NCI-H748 (cell line): ENCODE data around the gene PCYT1B.
"Not testable (repeated sequence)": the region's sequence is repeated elsewhere in the genome, so short reads cannot be mapped to it uniquely, and the experiment has no call there.

ENCODE experiments used
- DNase-seq: peaks from one replicate; lab custom pipeline; 2025; ENCODE audit not compliant: unreplicated experiment; lab: John Stamatoyannopoulos, UW

PCYT1B gene

GRCh38 chrX:24646745-24647182 is 383 bp downstream of the PCYT1B start:
- peak; percentile 78 for DNase-seq

- DNase-seq = no peak
Measured at GRCh38 chrX:24646006-24646405, 1.1 kb downstream of the PCYT1B start.

GRCh38 chrX:24643116-24643515 is 4.0 kb downstream of the PCYT1B start:
- DNase-seq = no peak

- DNase-seq = no peak
Measured at GRCh38 chrX:24629701-24630100, 17.4 kb downstream of the PCYT1B start.

- DNase-seq = peak; percentile 52
Measured at GRCh38 chrX:24619647-24620046, 27.5 kb downstream of the PCYT1B start.

GRCh38 chrX:24610516-24610915 is 36.6 kb downstream of the PCYT1B start:
- no peak for DNase-seq

GRCh38 chrX:24607616-24608015 is 39.5 kb downstream of the PCYT1B start:
- no peak for DNase-seq

GRCh38 chrX:24605941-24606340 is 41.2 kb downstream of the PCYT1B start:
- not testable (repeated sequence) for DNase-seq

GRCh38 chrX:24603191-24603590 is 44.0 kb downstream of the PCYT1B start:
- DNase-seq = no peak

GRCh38 chrX:24601858-24602257 is 45.3 kb downstream of the PCYT1B start:
- no peak for DNase-seq

- no peak for DNase-seq
Measured at GRCh38 chrX:24594501-24594900, 52.6 kb downstream of the PCYT1B start.

GRCh38 chrX:24590111-24590510 is 57.0 kb downstream of the PCYT1B start:
- no peak for DNase-seq

- no peak for DNase-seq
Measured at GRCh38 chrX:24577091-24577490, 70.1 kb downstream of the PCYT1B start.

- DNase-seq = no peak
Measured at GRCh38 chrX:24575496-24575895, 71.7 kb downstream of the PCYT1B start.

- no peak for DNase-seq
Measured at GRCh38 chrX:24574743-24575142, 72.4 kb downstream of the PCYT1B start.

- DNase-seq = no peak
Measured at GRCh38 chrX:24567169-24567568, 80.0 kb downstream of the PCYT1B start.

GRCh38 chrX:24566240-24566639 is 80.9 kb downstream of the PCYT1B start:
- DNase-seq = no peak

GRCh38 chrX:24563291-24564010 is 83.7 kb downstream of the PCYT1B start:
- no peak for DNase-seq

GRCh38 chrX:24561121-24561520 is 86.0 kb downstream of the PCYT1B start:
- DNase-seq = peak; percentile 35

- DNase-seq = no peak
Measured at GRCh38 chrX:24553011-24553410, 94.1 kb downstream of the PCYT1B start.

- DNase-seq = no peak
Measured at GRCh38 chrX:24550166-24550565, 97.0 kb downstream of the PCYT1B start.

- no peak for DNase-seq
Measured at GRCh38 chrX:24547961-24548360, 99.2 kb downstream of the PCYT1B start.

GRCh38 chrX:24542756-24543155 is 104.4 kb downstream of the PCYT1B start:
- DNase-seq = no peak
